MM.1S (cell line): ENCODE data around the gene VSTM4.

Experiments
- DNase-seq: peaks from one replicate; pipeline ENCODE4 v3.0.0-alpha.2; 2015
- H2AFZ ChIP-seq: fragments of 300-600 bp; sonication (generic); 2 replicates; pipeline ENCODE4 v1.6.0; 2016; ENCODE audit warnings: antibody characterized with exemption, low read length
- H3F3A ChIP-seq: fragments of 300-600 bp; sonication (generic); 2 replicates; pipeline ENCODE4 v1.6.1; 2016; ENCODE audit warnings: mild to moderate bottlenecking, antibody characterized with exemption, low read length, moderate library complexity, mixed read lengths; ENCODE audit not compliant: insufficient read depth
- H3K27ac ChIP-seq: fragments of 300-600 bp; sonication (generic); 2 replicates; pipeline ENCODE4 v1.5.1; 2016; ENCODE audit warnings: mild to moderate bottlenecking, low read length
- H3K27me3 ChIP-seq: fragments of 300-600 bp; sonication (generic); replicated peaks from 2 replicates; pipeline ENCODE4 v1.6.0; 2016; ENCODE audit warnings: low read length; ENCODE audit not compliant: insufficient read depth
- H3K36me3 ChIP-seq: fragments of 300-600 bp; sonication (generic); replicated peaks from 2 replicates; pipeline ENCODE4 v1.6.1; 2016; ENCODE audit warnings: mild to moderate bottlenecking, low read length, mixed read lengths; ENCODE audit not compliant: insufficient read depth
- H3K4me1 ChIP-seq: fragments of 300-600 bp; sonication (generic); 2 replicates; pipeline ENCODE4 v1.6.1; 2016; ENCODE audit warnings: low read length, mixed read lengths
- H3K4me2 ChIP-seq: fragments of 300-600 bp; sonication (generic); 2 replicates; pipeline ENCODE4 v1.6.0; 2016; ENCODE audit warnings: low read depth, low read length
- H3K4me3 ChIP-seq: fragments of 300-600 bp; sonication (generic); 2 replicates; pipeline ENCODE4 v1.5.1; 2016; ENCODE audit warnings: low read length, mixed read lengths
- H3K79me2 ChIP-seq: fragments of 300-600 bp; sonication (generic); 2 replicates; pipeline ENCODE4 v1.6.1; 2016; ENCODE audit warnings: mixed run types, low read length, mixed read lengths
- H3K9ac ChIP-seq: fragments of 300-600 bp; sonication (generic); 2 replicates; pipeline ENCODE4 v1.6.1; 2016; ENCODE audit warnings: low read length, mixed read lengths
- H3K9me2 ChIP-seq: fragments of 300-600 bp; sonication (generic); replicated peaks from 2 replicates; pipeline ENCODE4 v1.6.1; 2016; ENCODE audit warnings: mild to moderate bottlenecking, low read length, mixed read lengths; ENCODE audit not compliant: insufficient read depth
- H3K9me3 ChIP-seq: fragments of 300-600 bp; sonication (generic); replicated peaks from 2 replicates; pipeline ENCODE4 v1.6.1; 2016; ENCODE audit warnings: mild to moderate bottlenecking, low read length, mixed read lengths; ENCODE audit not compliant: insufficient read depth
- H4K20me1 ChIP-seq: fragments of 300-600 bp; sonication (generic); 2 replicates; pipeline ENCODE4 v1.6.1; 2016; ENCODE audit warnings: mild to moderate bottlenecking, low read length, moderate library complexity, mixed read lengths; ENCODE audit not compliant: insufficient read depth
- EZH2 ChIP-seq: fragments of 300-600 bp; sonication (generic); optimal IDR thresholded peaks from 2 replicates; pipeline ENCODE3; 2017; ENCODE audit warnings: low read depth, mild to moderate bottlenecking, antibody characterized with exemption, low read length, mixed read lengths
- EZH2phosphoT487 ChIP-seq: fragments of 300-600 bp; sonication (generic); IDR thresholded peaks from 2 replicates; pipeline ENCODE4 v1.6.1; 2018; ENCODE audit warnings: antibody characterized with exemption, low read length
- TF ChIP-seq, protein P1 (sequence below): fragments of 300-600 bp; sonication (generic); IDR thresholded peaks from 2 replicates; pipeline ENCODE4 v1.5.1; 2016; ENCODE audit warnings: antibody characterized with exemption, low read length, mixed read lengths

Gene VSTM4

GRCh38 chr10:49001402-49001801 is 113.9 kb downstream of the VSTM4 start:
- H3F3A ChIP-seq = no peaks in the 10 kb centered on the region
- H4K20me1 ChIP-seq = no peaks in the 10 kb centered on the region
- no peak for DNase-seq
- no peaks in the 10 kb centered on the region for H3K36me3 ChIP-seq
- H3K79me2 ChIP-seq = no peaks in the 10 kb centered on the region
- no peaks in the 10 kb centered on the region for H3K27me3 ChIP-seq
- H3K9ac ChIP-seq = no peak overlapping the region
- H3K4me1 ChIP-seq = no peaks in the 10 kb centered on the region
- H2AFZ ChIP-seq = no peak overlapping the region
- H3K9me3 ChIP-seq = no peaks in the 10 kb centered on the region
- H3K4me2 ChIP-seq = no peak overlapping the region
- no peak overlapping the region for H3K4me3 ChIP-seq
- TF ChIP-seq, protein P1, sequence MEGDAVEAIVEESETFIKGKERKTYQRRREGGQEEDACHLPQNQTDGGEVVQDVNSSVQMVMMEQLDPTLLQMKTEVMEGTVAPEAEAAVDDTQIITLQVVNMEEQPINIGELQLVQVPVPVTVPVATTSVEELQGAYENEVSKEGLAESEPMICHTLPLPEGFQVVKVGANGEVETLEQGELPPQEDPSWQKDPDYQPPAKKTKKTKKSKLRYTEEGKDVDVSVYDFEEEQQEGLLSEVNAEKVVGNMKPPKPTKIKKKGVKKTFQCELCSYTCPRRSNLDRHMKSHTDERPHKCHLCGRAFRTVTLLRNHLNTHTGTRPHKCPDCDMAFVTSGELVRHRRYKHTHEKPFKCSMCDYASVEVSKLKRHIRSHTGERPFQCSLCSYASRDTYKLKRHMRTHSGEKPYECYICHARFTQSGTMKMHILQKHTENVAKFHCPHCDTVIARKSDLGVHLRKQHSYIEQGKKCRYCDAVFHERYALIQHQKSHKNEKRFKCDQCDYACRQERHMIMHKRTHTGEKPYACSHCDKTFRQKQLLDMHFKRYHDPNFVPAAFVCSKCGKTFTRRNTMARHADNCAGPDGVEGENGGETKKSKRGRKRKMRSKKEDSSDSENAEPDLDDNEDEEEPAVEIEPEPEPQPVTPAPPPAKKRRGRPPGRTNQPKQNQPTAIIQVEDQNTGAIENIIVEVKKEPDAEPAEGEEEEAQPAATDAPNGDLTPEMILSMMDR = no peak
- H3K9me2 ChIP-seq = no peaks in the 10 kb centered on the region
- H3K27ac ChIP-seq = no peak overlapping the region

- no peak overlapping the region for H3K4me2 ChIP-seq
Measured at GRCh38 chr10:49000437-49001398, 114.6 kb downstream of the VSTM4 start.

GRCh38 chr10:48999346-48999745 is 116.0 kb downstream of the VSTM4 start:
- no peak overlapping the region for H3K4me2 ChIP-seq
- no peaks in the 10 kb centered on the region for H4K20me1 ChIP-seq
- H3F3A ChIP-seq = no peaks in the 10 kb centered on the region
- H3K36me3 ChIP-seq = no peaks in the 10 kb centered on the region
- H3K9me2 ChIP-seq = no peaks in the 10 kb centered on the region
- no peak for TF ChIP-seq EZH2
- TF ChIP-seq, protein P1 = no peak
- no peak for TF ChIP-seq EZH2phosphoT487
- no peak overlapping the region for H2AFZ ChIP-seq
- H3K27me3 ChIP-seq = no peaks in the 10 kb centered on the region
- no peaks in the 10 kb centered on the region for H3K4me1 ChIP-seq
- no peaks in the 10 kb centered on the region for H3K9me3 ChIP-seq
- DNase-seq = no peak
- H3K27ac ChIP-seq = no peak overlapping the region
- H3K79me2 ChIP-seq = no peaks in the 10 kb centered on the region
- no peak overlapping the region for H3K4me3 ChIP-seq
- H3K9ac ChIP-seq = no peak overlapping the region

More at GRCh38 chr10:49000437-49001398, 114.6 kb downstream of the VSTM4 start:
- Histone ChIP-seq H3K27me3 (no peaks in the 10 kb centered on the region), H3K9ac (no peak overlapping the region), H3K4me3 (no peak overlapping the region), H3K27ac (no peak overlapping the region), H3K4me1 (no peaks in the 10 kb centered on the region), H3K9me2 (no peaks in the 10 kb centered on the region), H3K79me2 (no peaks in the 10 kb centered on the region), H3K36me3 (no peaks in the 10 kb centered on the region), H4K20me1 (no peaks in the 10 kb centered on the region), H3K9me3 (no peaks in the 10 kb centered on the region), H3F3A (no peaks in the 10 kb centered on the region), H2AFZ (no peak overlapping the region)
- TF ChIP-seq, protein P1 = no peak
- TF ChIP-seq EZH2 (no peak), EZH2phosphoT487 (no peak)
- no peak for DNase-seq
